NK-92 treated with Interleukin-12 subunit alpha and Interleukin-12 subunit beta, amount 100 ng/mL, for 24 hours (cell line): ENCODE data around the gene SEC23A.

Experiments
- DNase-seq: peaks from one replicate; lab custom pipeline; 2025; lab: John Stamatoyannopoulos, UW

The SEC23A gene

DNA sequence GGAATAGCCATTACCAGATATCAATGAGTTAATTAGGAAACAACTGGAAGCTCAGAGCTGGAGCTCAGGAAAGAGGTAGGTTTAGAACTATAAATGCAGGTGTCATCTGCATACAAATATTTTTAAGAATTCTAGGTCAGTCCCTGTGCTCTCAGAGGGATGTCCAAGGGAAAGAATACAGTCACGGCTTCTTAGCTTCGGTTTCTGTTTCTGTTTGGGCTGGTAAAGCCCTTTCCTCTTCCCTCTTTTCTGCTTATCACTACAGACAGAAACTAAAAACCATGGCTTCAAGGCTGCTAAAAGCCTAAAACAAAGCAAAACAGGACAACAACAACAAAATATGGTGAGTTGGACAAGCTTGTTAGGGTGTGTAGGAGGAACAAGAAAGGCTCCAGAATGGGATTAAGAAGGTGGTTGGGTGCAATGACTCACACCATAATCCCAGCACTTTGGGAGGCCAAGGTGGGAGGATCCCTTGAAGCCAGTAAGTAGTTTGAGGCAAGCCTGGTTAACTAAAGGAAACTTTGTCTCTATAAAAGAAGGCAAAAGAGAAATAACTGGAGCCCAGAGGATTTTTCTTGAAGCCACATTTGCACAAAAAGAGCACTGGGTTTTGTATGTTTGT, 113.0 kb downstream of the SEC23A start:
- no peak for DNase-seq

DNA sequence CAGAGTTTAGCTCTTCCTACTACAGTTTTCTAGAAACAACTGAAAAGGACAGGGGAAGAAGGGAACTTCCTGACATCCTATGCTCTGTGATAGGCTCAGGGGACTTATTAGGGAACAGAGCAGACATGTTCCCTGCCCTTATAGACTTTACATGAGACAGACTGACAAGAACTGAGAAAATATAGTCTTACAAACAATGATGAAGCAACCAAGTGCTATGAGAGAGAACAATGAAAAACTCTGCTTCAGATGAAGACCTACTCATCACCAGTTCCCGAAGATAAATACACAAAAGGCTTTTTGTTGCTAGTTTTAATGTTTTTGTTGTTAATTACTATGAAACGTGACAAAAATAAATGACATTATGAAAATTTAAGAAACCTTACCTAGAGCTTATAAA, 115.3 kb downstream of the SEC23A start:
- no peak for DNase-seq

DNA sequence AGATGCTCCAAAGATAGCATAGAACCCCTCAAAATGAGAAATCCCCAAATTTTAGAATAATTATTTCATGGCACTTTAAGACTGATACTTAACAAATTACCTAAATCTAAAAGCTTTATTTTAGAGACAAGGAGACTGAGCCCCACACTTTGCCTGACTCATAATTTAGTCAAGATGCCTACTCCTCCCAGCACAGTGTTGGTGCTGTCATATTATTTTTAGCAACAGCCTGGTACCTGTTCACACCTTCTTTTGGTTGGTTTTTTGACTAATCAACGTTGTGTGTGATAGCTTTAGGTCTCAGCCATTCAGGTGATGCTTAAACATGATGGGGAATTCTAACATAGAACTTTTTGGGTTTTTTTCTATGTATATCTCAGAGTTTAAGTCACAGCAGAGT, 120.2 kb downstream of the SEC23A start:
- no peak for DNase-seq

DNA sequence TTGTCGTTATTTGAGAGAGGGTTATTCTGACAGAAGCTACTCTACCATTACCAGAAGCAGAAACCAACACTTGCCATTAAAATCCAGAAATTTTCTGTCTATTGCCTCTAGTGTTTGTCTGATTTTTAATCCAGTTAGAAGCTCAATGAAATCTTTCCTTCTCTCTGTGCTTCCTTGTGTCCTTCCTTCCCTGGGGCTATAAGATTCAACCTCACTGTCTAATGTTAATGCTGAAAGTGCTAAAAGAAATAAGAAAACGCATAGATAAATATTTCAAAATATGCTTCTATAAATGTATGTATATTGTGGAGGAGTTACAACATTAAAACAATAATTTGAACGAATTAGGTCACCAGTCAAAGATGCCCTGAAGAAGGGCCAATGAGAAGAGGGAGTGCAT, 120.8 kb downstream of the SEC23A start:
- DNase-seq: no peak
